T-helper 1 cell treated with Interleukin-12 subunit alpha and Interleukin-12 subunit beta and Interleukin-4 antibody, amounts not matched to agents 30 ng/mL and 1 ng/mL, for 36 hours (primary cell): ENCODE results near the gene USP44. TPM values are rescaled to one million over a fixed set of nuclear protein-coding genes. Genes with fewer than 3 reads are reported as not detected.
"Not testable (repeated sequence)": the region's sequence is repeated elsewhere in the genome, so short reads cannot be mapped to it uniquely, and the experiment has no call there.

Experiments
- intact Hi-C: fragments of 100-400 bp; cut with micrococcal nuclease; formaldehyde crosslinking; loops from one replicate; pipeline ENCODE4 v1.15.1; 2024
- total RNA-seq: library from RNA; stranded (reverse); gene quantifications from 2 replicates; pipeline ENCODE4 v1.2.3, GENCODE V29; 2022

USP44 gene
- total RNA-seq = 3.2 and 4.3 TPM in 2 replicates

- intact Hi-C loops = no loop called here
These were observed at the start of gene USP44 for GRCh38 chr12:95551305-95551704. Gene USP44 (minus strand): TSS chr12:95551476. CDS start chr12:95534256, 17,220 bp downstream.

- intact Hi-C loops = no loop called here
These were observed 49.3 kb upstream of the USP44 start for GRCh38 chr12:95600567-95600966.

- intact Hi-C loops = no loop called here
These were observed 48.6 kb upstream of the USP44 start for GRCh38 chr12:95599880-95600279.

GRCh38 chr12:95594136-95594535 is 42.9 kb upstream of the USP44 start:
- intact Hi-C loops = no loop called here

GRCh38 chr12:95593266-95593871 is 42.1 kb upstream of the USP44 start:
- intact Hi-C loops = no loop called here

GRCh38 chr12:95591731-95592130 is 40.5 kb upstream of the USP44 start:
- intact Hi-C loops = no loop called here

GRCh38 chr12:95590775-95591174 is 39.5 kb upstream of the USP44 start:
- intact Hi-C loops = no loop called here

GRCh38 chr12:95583933-95584332 is 32.7 kb upstream of the USP44 start:
- intact Hi-C loops = no loop called here

GRCh38 chr12:95582230-95583058 is 31.2 kb upstream of the USP44 start:
- intact Hi-C loops = no loop called here

GRCh38 chr12:95577820-95578219 is 26.5 kb upstream of the USP44 start:
- intact Hi-C loops = no loop called here

- intact Hi-C loops = no loop called here
These were observed 23.6 kb upstream of the USP44 start for GRCh38 chr12:95574799-95575452.

GRCh38 chr12:95573951-95574576 is 22.8 kb upstream of the USP44 start:
- intact Hi-C loops = no loop called here

GRCh38 chr12:95571369-95571768 is 20.1 kb upstream of the USP44 start:
- intact Hi-C loops = no loop called here

- intact Hi-C loops = not testable (repeated sequence)
These were observed 16.8 kb upstream of the USP44 start for GRCh38 chr12:95568045-95568444.

GRCh38 chr12:95557625-95558024 is 6.3 kb upstream of the USP44 start:
- intact Hi-C loops = no loop called here

GRCh38 chr12:95554532-95555071 is 3.3 kb upstream of the USP44 start:
- intact Hi-C loops = no loop called here

GRCh38 chr12:95553197-95553943 is 2.1 kb upstream of the USP44 start:
- intact Hi-C loops = loop anchor here (2.0 kb wide), 1 partner anchor 305 kb away; the partner anchor contains the start of gene SNRPF

- intact Hi-C loops = loop anchor here (2.0 kb wide), 1 partner anchor 307 kb away; the partner anchor contains the start of gene SNRPF
These were observed 739 bp upstream of the USP44 start for GRCh38 chr12:95551913-95552516.

- intact Hi-C loops = loop anchor here (2.0 to 10.0 kb wide), 6 partner anchors 393 to 1358 kb away; partner anchors contain the start of genes AMDHD1, CCDC38, CEP83 and LTA4H
These were observed 1.7 kb downstream of the USP44 start for GRCh38 chr12:95549392-95550084.
